ENCODE data around the gene NFS1.

GRCh38 chr20:35738410-35739179, 39.4 kb upstream of the NFS1 start:
- no peak for TF ChIP-seq POLR2A (IDR thresholded peaks at IDR 0.05)
- no peak for TF ChIP-seq CTCF (IDR thresholded peaks at IDR 0.05)

Data from uterus (tissue), 2 donors.